ENCODE results near the gene CNTLN.
"Not testable (repeated sequence)": the region's sequence is repeated elsewhere in the genome, so short reads cannot be mapped to it uniquely, and the experiment has no call there.

Gene CNTLN

GRCh38 chr9:17134396-17135294, at the start of gene CNTLN:
Gene CNTLN (plus strand): TSS chr9:17135040. CDS start chr9:17135066, 26 bp downstream.
- DNase-seq = peak; percentile 34

GRCh38 chr9:17088566-17088965, 46.3 kb upstream of the CNTLN start:
- no peak for DNase-seq

- DNase-seq = no peak
Observed at GRCh38 chr9:17090041-17090440, 44.8 kb upstream of the CNTLN start.

- DNase-seq = no peak
Observed at GRCh38 chr9:17116400-17116837, 18.4 kb upstream of the CNTLN start.

- no peak for DNase-seq
Observed at GRCh38 chr9:17117372-17117771, 17.5 kb upstream of the CNTLN start.

GRCh38 chr9:17120203-17120602, 14.6 kb upstream of the CNTLN start:
- DNase-seq = no peak

- no peak for DNase-seq
Observed at GRCh38 chr9:17121264-17121663, 13.6 kb upstream of the CNTLN start.

- no peak for DNase-seq
Observed at GRCh38 chr9:17130291-17130690, 4.5 kb upstream of the CNTLN start.

- no peak for DNase-seq
Observed at GRCh38 chr9:17130725-17131124, 4.1 kb upstream of the CNTLN start.

- no peak for DNase-seq
Observed at GRCh38 chr9:17131494-17131893, 3.3 kb upstream of the CNTLN start.

- no peak for DNase-seq
Observed at GRCh38 chr9:17135295-17136160, 688 bp downstream of the CNTLN start.

GRCh38 chr9:17137566-17137965, 2.7 kb downstream of the CNTLN start:
- DNase-seq = no peak

- DNase-seq = no peak
Observed at GRCh38 chr9:17138503-17138902, 3.7 kb downstream of the CNTLN start.

GRCh38 chr9:17140418-17140817, 5.6 kb downstream of the CNTLN start:
- no peak for DNase-seq

- no peak for DNase-seq
Observed at GRCh38 chr9:17148324-17148723, 13.5 kb downstream of the CNTLN start.

GRCh38 chr9:17159469-17159868, 24.6 kb downstream of the CNTLN start:
- no peak for DNase-seq

- DNase-seq = no peak
Observed at GRCh38 chr9:17160327-17160726, 25.5 kb downstream of the CNTLN start.

- DNase-seq = no peak
Observed at GRCh38 chr9:17165764-17166163, 30.9 kb downstream of the CNTLN start.

- DNase-seq = no peak
Observed at GRCh38 chr9:17166346-17166745, 31.5 kb downstream of the CNTLN start.

- DNase-seq = no peak
Observed at GRCh38 chr9:17171309-17172094, 36.7 kb downstream of the CNTLN start.

GRCh38 chr9:17177496-17177895, 42.7 kb downstream of the CNTLN start:
- DNase-seq = not testable (repeated sequence)

GRCh38 chr9:17185481-17186029, 50.7 kb downstream of the CNTLN start:
- no peak for DNase-seq

GRCh38 chr9:17191082-17191481, 56.2 kb downstream of the CNTLN start:
- no peak for DNase-seq

All from NCI-H1436 treated with DMSO at 0.1 percent for 48 hours (cell line).